ENCODE results near the gene FGF6.

DNA sequence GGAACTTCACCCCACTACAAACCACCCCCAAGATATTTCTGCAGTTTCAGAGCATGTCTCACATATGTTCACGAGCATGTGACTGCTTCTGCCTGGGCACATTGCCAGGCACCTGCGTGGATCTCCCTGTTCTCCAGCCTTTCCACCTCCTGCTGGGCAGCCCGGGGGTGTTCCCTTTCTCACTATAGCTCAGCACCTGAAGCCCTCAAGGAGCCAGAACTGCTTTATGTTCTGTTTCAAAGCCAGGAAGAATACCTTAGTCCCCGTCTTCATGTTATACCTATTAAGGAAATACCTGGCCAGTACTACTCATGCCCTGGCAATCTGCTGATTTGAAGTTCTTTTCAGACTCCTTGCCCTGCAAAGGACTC is 4.2 kb upstream of the FGF6 start:
- TF ChIP-seq, protein P1, sequence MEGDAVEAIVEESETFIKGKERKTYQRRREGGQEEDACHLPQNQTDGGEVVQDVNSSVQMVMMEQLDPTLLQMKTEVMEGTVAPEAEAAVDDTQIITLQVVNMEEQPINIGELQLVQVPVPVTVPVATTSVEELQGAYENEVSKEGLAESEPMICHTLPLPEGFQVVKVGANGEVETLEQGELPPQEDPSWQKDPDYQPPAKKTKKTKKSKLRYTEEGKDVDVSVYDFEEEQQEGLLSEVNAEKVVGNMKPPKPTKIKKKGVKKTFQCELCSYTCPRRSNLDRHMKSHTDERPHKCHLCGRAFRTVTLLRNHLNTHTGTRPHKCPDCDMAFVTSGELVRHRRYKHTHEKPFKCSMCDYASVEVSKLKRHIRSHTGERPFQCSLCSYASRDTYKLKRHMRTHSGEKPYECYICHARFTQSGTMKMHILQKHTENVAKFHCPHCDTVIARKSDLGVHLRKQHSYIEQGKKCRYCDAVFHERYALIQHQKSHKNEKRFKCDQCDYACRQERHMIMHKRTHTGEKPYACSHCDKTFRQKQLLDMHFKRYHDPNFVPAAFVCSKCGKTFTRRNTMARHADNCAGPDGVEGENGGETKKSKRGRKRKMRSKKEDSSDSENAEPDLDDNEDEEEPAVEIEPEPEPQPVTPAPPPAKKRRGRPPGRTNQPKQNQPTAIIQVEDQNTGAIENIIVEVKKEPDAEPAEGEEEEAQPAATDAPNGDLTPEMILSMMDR (IDR thresholded peaks at IDR 0.05; ENCODE audit: poor library complexity) = no peak
- TF ChIP-seq EZH2 (IDR thresholded peaks at IDR 0.05; ENCODE audit: borderline replicate concordance) (no peak), EZH2phosphoT487 (IDR thresholded peaks at IDR 0.05; ENCODE audit: low read depth, severe bottlenecking, unreplicated experiment) (no peak)
